GM23338 (cell line): Measurements from ENCODE around the gene HSPA12A. TPM values are rescaled to one million over a fixed set of nuclear protein-coding genes. Genes with fewer than 3 reads are reported as not detected.

Source experiments
- ATAC-seq: fragments of 200-7000 bp; cut with Tn5 transposase; 3 replicates; pipeline ENCODE4 v1.9.1; 2020
- DNase-seq: peaks from one replicate; pipeline ENCODE4 v3.0.0-alpha.2; 2015; ENCODE audit warnings: low spot score
- H2AFZ ChIP-seq: fragments of 200-600 bp; sonication (generic); 2 replicates; pipeline ENCODE4 v1.8.0; 2016; ENCODE audit warnings: antibody characterized with exemption, mild to moderate bottlenecking, moderate library complexity
- H3F3A ChIP-seq: fragments of 200-600 bp; sonication (generic); replicated peaks from 2 replicates; pipeline ENCODE4 v1.8.0; 2017; ENCODE audit warnings: antibody characterized with exemption, mixed run types, low read depth
- H3K27ac ChIP-seq: fragments of 200-600 bp; sonication (generic); 2 replicates; pipeline ENCODE4 v1.6.1; 2016; ENCODE audit warnings: low read depth
- H3K27me3 ChIP-seq: fragments of 200-600 bp; sonication (generic); 2 replicates; pipeline ENCODE4 v1.8.0; 2016; ENCODE audit warnings: mild to moderate bottlenecking, mixed run types, moderate library complexity; ENCODE audit not compliant: insufficient read depth
- H3K36me3 ChIP-seq: fragments of 200-600 bp; sonication (generic); 2 replicates; pipeline ENCODE4 v1.8.0; 2016; ENCODE audit warnings: mild to moderate bottlenecking; ENCODE audit not compliant: insufficient read depth
- H3K4me1 ChIP-seq: fragments of 200-600 bp; sonication (generic); 2 replicates; pipeline ENCODE4 v1.8.0; 2016; ENCODE audit warnings: mild to moderate bottlenecking, moderate library complexity; ENCODE audit not compliant: insufficient read depth
- H3K4me2 ChIP-seq: fragments of 200-600 bp; sonication (generic); 2 replicates; pipeline ENCODE4 v1.7.1; 2017; ENCODE audit warnings: mixed run types
- H3K4me3 ChIP-seq: fragments of 200-600 bp; sonication (generic); 2 replicates; pipeline ENCODE4 v1.6.1; 2016; ENCODE audit warnings: mixed run types
- H3K79me2 ChIP-seq: fragments of 200-600 bp; sonication (generic); replicated peaks from 2 replicates; pipeline ENCODE4 v1.8.0; 2017; ENCODE audit warnings: mild to moderate bottlenecking; ENCODE audit not compliant: insufficient read depth
- H3K9me2 ChIP-seq: fragments of 200-600 bp; sonication (generic); 2 replicates; pipeline ENCODE4 v1.8.0; 2017; ENCODE audit not compliant: insufficient read depth
- H4K20me1 ChIP-seq: fragments of 200-600 bp; sonication (generic); replicated peaks from 2 replicates; pipeline ENCODE4 v1.8.0; 2017; ENCODE audit warnings: mild to moderate bottlenecking; ENCODE audit not compliant: insufficient read depth
- H3K27ac Mint-ChIP-seq: 2 replicates; pipeline ENCODE4 v1.8.0; 2020; ENCODE audit warnings: inconsistent platforms, mild to moderate bottlenecking, moderate library complexity, mixed read lengths
- H3K27me3 Mint-ChIP-seq: 3 replicates; pipeline ENCODE4 v1.8.0; 2022; ENCODE audit warnings: low read depth, mild to moderate bottlenecking, moderate library complexity, mixed read lengths, inconsistent platforms; ENCODE audit not compliant: insufficient read depth, poor library complexity
- H3K36me3 Mint-ChIP-seq: 3 replicates; pipeline ENCODE4 v1.8.0; 2021; ENCODE audit warnings: low read depth, mild to moderate bottlenecking, inconsistent platforms, moderate library complexity, mixed read lengths
- H3K4me1 Mint-ChIP-seq: 3 replicates; pipeline ENCODE4 v1.8.0; 2020; ENCODE audit warnings: mild to moderate bottlenecking, inconsistent platforms, mixed read lengths
- H3K4me3 Mint-ChIP-seq: 3 replicates; pipeline ENCODE4 v1.8.0; 2021; ENCODE audit warnings: moderate library complexity, mild to moderate bottlenecking, inconsistent platforms, mixed read lengths
- H3K9me3 Mint-ChIP-seq: 3 replicates; pipeline ENCODE4 v1.8.0; 2020; ENCODE audit warnings: moderate library complexity, mild to moderate bottlenecking, inconsistent platforms, mixed read lengths
- ETS1 ChIP-seq: IDR thresholded peaks from 2 replicates; pipeline ENCODE4 v1.6.1; 2016; ENCODE audit warnings: antibody characterized with exemption
- JUNB ChIP-seq: IDR thresholded peaks from one replicate; pipeline ENCODE4 v1.6.1; 2016; ENCODE audit warnings: antibody characterized with exemption; ENCODE audit not compliant: unreplicated experiment
- ZNF462 ChIP-seq: fragments of 250-450 bp; sonication (Bioruptor Pico); IDR thresholded peaks from 2 replicates; pipeline ENCODE4 v1.5.0; 2020; ENCODE audit warnings: mild to moderate bottlenecking, moderate library complexity
- polyA plus RNA-seq: library from polyadenylated mRNA; unstranded; fragments of >200 nt; fragmentation: Nextera tagmentation; extraction: Ambion mirVana; gene quantifications from 2 replicates; pipeline ENCODE4 v1.2.1, GENCODE V29; 2016
- total RNA-seq: library from RNA; depleted of rRNA; stranded (reverse); fragments of >200 nt; shearing (Covaris generic); gene quantifications from 2 replicates; pipeline ENCODE4 v1.2.3, GENCODE V29; 2014

Gene HSPA12A
- total and polyA plus RNA-seq, 2 experiments from 2014 or later: 4.4 to 6.3 TPM

GRCh38 chr10:116784035-116784434, 41.7 kb upstream of the HSPA12A start (continued):
- TF ChIP-seq ZNF462 (CRISPR knock-in tag): no peak

- TF ChIP-seq JUNB (no peak), ETS1 (no peak)
- Histone ChIP-seq H3F3A (no peaks in the 10 kb centered on the region), H3K9me2 (no peaks in the 10 kb centered on the region), H3K79me2 (no peaks in the 10 kb centered on the region), H2AFZ (no peak overlapping the region), H4K20me1 (no peaks in the 10 kb centered on the region), H3K4me1 (no peaks in the 10 kb centered on the region), H3K27ac (no peak overlapping the region), H3K4me2 (no peak overlapping the region), H3K27me3 (no peaks in the 10 kb centered on the region), H3K4me3 (no peak overlapping the region), H3K36me3 (no peaks in the 10 kb centered on the region)
- ATAC-seq (no peak), DNase-seq (no peak)
- Mint-ChIP-seq H3K9me3 (no peaks in the 10 kb centered on the region), H3K4me3 (no peak overlapping the region), H3K4me1 (peaks cover 5% of the 10 kb centered on the region; the same call in 1 of the 3 replicates), H3K27me3 (peaks cover 8% of the 10 kb centered on the region), H3K36me3 (no peaks in the 10 kb centered on the region), H3K27ac (no peak overlapping the region)
Measured at GRCh38 chr10:116783011-116783655, 40.8 kb upstream of the HSPA12A start.
